Skeletal muscle cell (primary cell): ENCODE measurements around the gene SYNJ1.
"Not testable (repeated sequence)": the region's sequence is repeated elsewhere in the genome, so short reads cannot be mapped to it uniquely, and the experiment has no call there.

Source experiments
- DNase-seq: peaks from one replicate; pipeline ENCODE4 v3.0.0-alpha.2; 2010; ENCODE audit warnings: low read depth
- H3K4me3 ChIP-seq: 2 replicates; pipeline ENCODE4 v1.5.1; 2011; ENCODE audit warnings: low read depth, mild to moderate bottlenecking, control low read depth, low read length, moderate library complexity

Gene SYNJ1

DNA sequence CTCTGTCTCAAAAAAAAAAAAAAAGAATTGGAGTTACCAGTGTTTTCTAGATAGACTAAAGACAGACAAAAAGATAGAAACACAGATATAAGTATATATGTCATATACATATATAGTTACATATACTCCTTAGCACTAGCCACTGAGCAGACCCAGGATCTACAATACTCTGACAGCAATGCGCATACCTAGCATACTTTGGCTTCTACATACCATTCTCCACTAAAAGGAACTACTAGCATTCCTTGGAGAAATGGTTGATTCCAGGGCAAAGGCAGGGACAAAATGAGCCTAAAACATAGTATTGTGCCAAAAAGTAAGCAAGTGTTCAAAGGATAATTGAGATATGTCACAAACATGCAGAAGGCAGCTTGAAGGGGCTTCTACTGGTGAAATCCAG lies 22.7 kb downstream of the SYNJ1 start:
- no peak for DNase-seq
- no peak overlapping the region for H3K4me3 ChIP-seq

DNA sequence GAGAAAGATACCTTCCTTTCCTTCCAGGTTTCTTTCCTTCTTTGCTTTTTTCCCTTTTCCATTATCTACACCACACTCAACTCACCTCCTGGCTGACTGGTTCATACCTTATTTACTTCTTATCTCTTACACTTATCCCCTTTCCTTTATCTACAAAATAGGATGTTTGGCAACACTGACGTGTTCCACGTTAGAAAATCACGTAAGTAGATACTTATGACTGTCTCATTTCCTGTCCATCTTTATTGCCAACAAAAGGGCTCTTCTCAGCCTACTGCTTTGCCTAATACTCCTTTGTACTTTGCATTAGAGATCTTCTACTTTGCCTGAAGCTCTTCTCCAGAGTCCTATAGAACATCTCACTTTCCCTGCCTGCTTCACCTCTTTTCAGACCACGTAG lies 25.1 kb downstream of the SYNJ1 start:
- no peak overlapping the region for H3K4me3 ChIP-seq
- peak; percentile 18 for DNase-seq

DNA sequence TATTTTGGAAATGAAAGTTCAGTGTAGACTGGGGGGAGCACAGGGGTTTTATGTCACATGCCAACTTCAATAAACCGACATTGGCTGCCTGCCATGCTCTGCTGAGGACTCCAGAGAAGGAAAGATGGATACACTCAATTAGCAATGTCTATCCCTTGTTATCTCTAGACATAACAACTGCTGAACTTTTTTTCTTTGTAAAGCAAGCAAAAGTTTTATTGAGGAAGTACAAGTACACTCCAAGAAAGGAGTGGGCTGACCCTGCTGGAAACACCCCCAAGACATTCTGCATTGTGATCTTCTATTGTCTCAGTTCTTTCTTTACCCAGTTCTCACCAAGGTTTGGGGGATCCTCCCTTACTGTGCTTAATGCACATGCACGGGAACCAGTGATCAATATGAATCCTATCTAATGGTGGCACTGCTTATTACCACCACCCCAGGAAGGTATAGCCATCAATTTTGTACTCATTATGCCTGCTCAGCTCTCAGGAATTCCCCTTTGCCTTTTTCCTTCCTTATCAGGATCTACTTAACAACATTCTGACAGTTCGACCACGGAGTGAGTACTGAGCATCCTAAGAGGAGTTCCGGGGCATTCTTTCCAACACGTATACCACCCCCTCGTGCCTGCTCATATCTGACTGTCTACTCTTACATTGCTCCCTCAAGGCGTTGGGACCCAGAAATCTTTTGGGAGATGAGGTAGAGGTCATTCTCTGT lies 28.7 kb downstream of the SYNJ1 start:
- DNase-seq, result no peak
- no peak overlapping the region for H3K4me3 ChIP-seq

DNA sequence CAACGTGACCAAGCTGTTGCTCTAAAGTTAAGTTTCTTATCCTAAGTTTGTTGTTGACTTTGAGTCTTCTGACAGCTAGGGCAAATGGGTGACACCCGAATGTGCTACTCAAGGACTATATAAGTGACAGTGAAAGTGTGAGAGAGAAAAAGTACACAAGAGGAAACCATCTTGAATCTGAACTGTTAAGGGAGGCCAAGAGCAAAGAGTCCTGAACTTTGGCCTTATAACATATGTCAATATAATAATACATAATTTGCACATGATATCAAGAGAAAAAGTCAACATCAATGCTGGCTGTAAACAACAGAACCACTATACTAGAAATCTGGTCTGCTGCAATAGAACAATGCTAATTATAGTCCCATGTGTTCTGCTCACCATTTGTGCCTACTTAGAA lies 29.5 kb downstream of the SYNJ1 start:
- no peak overlapping the region for H3K4me3 ChIP-seq
- DNase-seq, result no peak

DNA sequence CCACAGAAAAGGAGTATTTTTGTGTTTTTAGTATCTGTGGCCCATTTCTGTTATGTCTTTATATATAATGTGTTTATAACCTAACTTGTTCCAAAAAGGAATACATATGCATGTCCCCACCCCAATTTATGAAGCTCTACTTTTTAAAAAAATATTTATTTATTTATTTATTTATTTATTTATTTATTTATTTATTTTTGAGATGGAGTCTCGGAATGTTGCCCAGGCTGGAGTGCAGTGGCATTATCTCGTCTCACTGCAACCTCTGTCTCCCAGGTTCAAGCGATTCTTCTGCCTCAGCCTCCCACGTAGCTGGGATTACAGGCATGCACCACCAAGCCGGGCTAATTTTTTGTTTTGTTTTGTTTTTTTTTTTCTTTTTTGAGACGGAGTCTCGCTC lies 32.3 kb downstream of the SYNJ1 start:
- not testable (repeated sequence) for H3K4me3 ChIP-seq, DNase-seq

DNA sequence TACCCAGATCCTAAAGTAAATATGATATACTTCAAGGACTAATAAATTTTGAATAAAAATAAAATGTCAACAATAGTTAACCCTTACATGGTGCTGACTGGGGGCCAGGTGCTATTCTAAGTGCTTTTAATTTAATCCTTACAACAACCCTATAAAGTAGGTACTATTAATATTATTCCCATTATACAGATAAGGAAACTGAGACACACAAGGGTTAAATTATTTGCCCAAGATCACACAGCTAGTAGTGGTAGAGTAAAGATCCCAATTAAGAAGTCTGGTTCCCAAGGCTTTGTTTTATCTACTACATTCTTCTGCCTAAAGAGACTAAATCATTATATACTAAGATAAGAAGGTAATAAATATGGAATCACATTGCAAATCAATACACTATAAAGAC lies 34.2 kb downstream of the SYNJ1 start:
- no peak overlapping the region for H3K4me3 ChIP-seq
- DNase-seq, result no peak

DNA sequence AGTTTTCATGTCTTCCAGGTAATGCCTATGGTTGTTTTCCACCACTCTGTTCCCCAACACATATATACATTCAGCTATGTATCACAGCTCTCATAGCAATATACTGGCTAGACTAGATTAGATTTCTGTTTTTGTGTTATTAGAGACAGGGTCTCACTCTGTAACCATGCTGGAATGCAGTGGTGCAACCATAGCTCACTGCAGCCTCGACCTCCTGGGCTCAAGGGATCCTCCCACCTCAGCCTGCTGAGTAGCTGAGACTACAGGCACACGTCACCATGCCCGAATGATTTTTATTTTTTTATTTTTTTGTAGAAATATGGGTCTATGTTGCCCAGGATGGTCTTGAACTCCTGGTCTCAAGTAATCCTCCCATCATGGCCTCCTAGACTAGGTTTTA lies 37.7 kb downstream of the SYNJ1 start:
- no peak overlapping the region for H3K4me3 ChIP-seq
- no peak for DNase-seq

DNA sequence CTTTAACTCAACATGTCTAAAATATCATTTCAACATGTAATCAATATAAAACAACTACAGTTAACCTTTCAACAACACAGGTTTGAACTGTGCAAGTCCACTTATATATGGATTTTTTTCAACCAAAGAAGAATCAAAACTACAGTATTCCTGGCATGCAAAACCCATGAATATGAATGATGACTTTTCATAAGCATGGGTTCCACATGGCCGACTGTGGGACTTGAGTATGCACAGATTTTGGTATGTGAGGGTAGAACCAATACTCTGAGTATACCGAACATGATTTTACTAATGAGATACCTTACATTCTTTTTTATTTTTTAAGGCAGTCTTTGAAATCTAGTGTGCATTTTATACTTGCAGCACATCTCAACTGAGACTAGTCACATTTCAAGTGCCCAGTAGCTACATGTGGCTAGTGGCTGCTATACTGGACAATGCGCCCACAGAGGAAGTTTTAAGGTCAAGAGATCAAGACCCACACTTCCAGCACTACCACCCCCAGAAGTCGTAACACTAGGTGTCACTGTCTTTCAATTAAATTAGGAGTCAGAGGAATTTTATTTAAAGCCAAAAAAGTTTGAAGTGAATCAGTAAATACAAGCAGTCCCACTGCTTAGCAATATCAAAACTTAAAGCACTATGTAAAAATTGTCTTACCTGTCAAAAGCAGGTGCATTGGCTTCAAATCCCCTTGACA lies 40.0 kb downstream of the SYNJ1 start:
- DNase-seq, result no peak
- no peak overlapping the region for H3K4me3 ChIP-seq

DNA sequence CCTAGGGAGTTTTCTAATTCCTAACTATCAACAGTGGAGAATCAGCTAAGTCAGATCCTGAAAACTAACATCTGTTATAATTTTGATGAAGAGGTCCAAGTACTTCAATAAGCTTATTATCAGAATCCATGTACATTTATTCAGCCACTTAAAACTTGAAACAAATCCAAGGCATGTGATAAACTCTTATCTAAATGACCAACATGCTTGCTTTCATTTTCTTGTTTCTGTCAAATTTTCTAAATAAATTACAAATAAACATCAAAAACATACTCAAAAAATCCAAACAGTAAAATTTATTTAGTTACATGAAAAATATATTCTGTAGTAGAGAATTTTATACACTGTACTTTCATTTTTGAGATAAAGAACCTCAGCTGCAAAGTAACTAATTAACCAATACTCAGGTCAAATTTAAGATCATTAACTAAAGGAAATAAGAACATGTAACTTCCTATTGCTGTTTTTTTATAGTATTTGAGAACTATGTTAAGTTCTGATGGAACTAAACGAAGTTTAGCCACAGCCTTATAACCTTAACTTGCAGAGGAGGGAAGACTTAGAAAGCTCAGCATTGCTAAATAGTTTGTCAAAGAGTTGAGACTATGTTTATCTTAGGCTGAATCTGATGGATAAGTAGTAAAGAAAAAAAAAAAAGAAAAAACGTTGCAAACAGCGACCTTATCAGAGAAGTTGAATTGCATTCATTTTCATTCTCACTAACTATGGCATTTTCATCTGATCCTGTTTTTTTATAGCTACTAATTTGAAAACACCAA lies 44.9 kb downstream of the SYNJ1 start:
- H3K4me3 ChIP-seq, result no peak overlapping the region
- no peak for DNase-seq

DNA sequence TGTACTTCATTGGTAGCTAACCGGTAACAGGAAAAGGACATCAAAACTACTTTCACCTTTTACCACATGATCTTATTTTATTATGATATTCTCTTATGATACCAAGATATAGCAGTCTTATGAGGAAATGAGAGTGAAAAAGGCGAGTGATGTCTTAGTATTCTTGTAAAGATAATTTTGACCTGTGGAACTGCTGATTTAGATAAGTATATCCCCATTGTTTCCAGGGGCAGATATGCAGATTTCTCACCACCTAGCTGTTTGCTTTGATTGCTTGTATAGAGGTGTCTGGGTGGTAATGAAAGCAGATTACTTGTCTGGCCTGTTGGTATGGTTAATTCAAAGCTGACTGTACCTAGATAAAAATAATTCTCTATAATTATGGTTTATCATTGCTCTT lies 53.1 kb downstream of the SYNJ1 start:
- no peak for DNase-seq
- no peak overlapping the region for H3K4me3 ChIP-seq

DNA sequence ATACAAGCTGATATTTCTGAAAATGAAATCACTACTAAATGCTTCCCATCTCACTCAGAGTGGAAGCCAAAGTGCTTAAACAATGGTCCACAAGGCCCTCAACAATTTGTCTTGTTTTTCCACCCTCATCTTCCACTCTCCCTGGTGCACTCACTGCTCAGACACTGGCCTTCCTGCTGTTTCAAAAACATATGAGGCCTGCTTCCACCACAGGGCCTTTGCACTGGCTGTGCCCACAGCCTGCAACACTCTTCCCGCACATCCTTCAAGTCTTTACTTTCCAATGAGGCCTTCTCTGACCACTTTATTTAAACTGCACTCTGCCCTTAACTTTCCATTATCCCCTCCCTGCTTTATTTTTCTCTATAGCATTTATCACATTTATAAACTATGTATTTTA lies 53.8 kb downstream of the SYNJ1 start:
- DNase-seq, result no peak
- H3K4me3 ChIP-seq, result no peak overlapping the region

DNA sequence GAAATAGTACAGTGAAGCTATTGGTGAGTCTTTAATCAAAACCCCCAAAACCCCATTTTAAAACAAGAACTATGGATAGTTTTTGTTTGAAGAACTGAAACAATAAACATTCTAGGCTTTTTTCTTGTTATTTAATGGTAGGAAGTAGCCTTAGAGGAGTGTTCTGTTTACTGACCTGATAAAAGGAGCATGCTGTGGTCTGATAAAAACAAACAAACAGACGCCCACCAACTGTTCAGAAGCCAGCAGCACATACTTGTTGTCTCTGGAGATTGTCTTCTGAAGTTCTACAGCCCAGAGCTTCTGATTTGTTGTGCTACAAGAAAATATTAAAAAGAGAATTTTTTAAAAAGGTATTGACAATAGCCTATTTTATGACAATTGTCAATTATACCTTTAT lies 61.6 kb downstream of the SYNJ1 start:
- no peak overlapping the region for H3K4me3 ChIP-seq
- no peak for DNase-seq

DNA sequence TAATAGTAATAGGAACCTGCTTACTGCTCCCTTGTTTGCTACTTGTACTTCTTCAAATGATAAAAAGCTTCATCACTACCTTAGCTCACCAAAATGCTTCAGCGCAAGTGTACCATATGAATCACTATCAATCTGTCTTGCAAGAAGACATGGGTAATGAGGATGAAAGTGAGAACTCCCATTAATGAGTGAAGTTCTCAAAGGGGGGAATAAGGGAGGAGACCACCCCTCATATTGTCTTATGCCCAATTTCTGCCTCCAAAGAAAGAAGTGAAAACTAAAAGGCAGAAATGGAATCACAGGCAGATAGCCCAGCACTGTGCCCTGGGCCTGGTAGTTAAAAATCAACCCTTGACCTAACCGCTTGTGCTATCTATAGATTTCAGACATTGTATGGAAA lies 63.7 kb downstream of the SYNJ1 start:
- not testable (repeated sequence) for DNase-seq, H3K4me3 ChIP-seq

DNA sequence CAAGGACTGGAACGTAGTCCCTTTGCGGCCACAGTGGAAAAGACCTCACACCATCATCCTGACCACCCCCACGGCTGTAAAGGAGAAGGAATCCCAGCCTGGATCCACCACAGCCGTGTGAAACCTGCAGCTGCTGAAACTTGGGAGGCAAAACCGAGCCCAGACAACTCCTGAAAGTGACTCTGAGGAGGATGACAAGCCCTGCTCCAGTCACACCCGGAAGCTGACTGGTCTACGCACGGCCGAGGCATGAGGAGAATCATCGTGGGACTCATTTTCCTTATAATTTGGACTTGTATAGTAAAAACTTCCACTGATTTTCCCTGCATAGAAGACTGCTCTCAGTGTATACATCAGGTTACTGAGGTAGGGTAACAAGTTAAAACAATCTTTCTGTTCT lies 65.8 kb downstream of the SYNJ1 start:
- H3K4me3 ChIP-seq, DNase-seq: not testable (repeated sequence)

DNA sequence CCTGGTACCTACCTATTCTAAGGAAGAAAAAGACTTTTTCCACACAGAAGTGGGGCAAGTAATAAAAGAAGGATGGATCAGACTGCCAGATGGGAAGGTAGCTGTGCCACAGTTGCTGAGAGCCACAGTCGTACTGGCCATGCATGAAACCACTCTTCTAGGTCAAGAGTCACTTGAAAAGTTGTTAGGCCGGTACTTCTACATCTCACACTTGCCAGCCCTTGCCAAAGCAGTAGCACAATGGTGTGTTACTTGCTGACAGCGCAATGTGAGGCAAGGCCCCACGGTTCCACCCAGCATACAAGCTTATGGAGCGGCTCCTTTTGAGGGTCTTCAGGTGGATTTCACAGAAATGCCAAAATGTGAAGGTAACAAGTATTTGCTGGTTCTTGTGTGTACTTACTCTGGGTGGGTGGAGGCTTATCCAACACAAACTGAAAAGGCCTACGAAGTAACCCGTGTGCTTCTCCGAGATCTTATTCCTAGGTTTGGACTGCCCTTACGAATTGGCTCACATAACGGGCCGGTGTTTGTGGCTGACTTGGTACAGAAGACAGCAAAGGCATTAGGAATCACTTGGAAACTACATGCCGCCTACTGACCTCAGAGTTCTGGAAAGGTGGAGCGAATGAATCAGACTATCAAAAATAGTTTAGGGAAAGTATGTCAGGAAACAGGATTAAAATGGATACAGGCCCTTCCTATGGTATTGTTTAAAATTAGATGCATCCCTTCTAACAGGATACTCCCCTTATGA lies 66.6 kb downstream of the SYNJ1 start:
- not testable (repeated sequence) for H3K4me3 ChIP-seq, DNase-seq

DNA sequence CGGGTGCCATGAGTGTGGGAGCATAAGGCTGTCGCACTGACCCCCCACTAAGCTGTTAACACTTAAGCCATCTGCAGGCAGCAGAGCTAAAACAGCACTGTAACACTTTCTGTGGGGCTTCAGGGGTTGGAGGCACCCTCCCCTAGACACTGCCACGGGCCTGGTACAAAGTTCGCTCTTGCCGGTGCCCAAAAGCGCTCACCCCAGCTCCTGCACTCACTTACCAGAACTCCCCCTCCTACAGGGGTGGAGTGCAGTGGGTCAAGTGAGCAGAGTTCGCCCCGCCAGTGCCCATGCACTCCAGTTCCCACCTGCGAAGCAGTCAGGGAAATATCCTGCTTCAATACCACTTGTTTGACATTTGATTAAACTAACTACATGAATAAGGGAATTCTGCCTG lies 69.3 kb downstream of the SYNJ1 start:
- DNase-seq, result no peak
- H3K4me3 ChIP-seq, result no peak overlapping the region

DNA sequence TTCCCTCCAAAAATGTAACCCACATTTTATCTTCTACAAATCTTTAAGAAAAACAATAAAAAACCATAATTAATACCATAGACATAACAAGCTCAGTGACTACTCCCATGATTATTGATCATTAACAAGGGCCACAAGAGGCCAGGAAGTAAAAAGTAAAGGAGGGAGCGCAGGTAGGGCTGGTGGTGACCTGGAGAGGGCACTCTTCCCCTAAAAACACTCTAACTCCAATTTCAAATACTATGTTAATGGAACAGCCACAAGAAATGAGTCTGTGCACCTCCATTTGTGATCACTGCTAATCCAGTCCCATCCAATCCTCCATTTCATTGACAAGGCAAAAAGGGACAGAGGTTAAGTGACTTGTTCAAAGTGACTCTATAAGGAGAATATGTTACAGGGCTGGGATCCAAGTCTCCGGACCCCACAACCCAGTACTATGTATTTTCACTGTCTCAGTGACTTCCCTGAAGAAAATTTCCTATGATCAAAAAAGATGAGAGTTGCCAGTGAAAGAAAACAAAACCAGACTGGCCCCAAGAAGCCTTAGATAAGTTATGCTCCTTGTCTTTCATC lies 74.4 kb downstream of the SYNJ1 start:
- no peak for DNase-seq
- H3K4me3 ChIP-seq, result no peak overlapping the region

DNA sequence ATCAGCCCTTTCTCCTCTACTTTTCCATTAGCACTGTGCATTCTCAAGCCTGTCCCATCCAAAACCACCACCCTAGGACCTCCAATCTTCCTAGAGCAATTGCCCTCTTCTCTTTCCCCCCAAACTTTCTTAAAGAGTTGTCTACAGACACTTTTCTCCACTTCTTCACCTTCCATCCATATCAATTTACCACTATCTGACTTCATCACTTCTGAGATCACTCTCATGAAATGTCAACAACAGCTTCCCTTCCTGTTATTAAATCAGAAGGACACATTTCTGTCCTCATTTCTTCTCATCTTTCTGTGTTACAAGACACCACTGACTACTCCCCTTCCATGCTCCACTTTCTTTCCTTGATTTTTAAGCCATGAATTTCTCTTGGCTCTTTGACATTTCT lies 79.6 kb downstream of the SYNJ1 start:
- no peak overlapping the region for H3K4me3 ChIP-seq
- no peak for DNase-seq
